Natural killer cell (primary cell): ENCODE data around the gene PCAT6. TPM values are rescaled to one million over a fixed set of nuclear protein-coding genes. Genes with fewer than 3 reads are reported as not detected.

Experiments
- ATAC-seq, 3 donors: fragments of 150-1000 bp in 2 of 3; fragments of 200-7000 bp in 1 of 3; cut with Tn5 transposase; 1 replicate in 1 of 3; 2 replicates in 2 of 3; pipeline ENCODE4 v1.10.0; 2021; ENCODE audit warnings: mild to moderate bottlenecking in 2 of 3, moderate library complexity in 2 of 3
- DNase-seq, 2 donors: peaks; one replicate each; pipeline versions ENCODE4 v3.0.0 to v3.0.0-alpha.2; 2013 to 2021; ENCODE audit warnings: mixed read lengths in 1 of 2
- H3K27ac ChIP-seq: one replicate; pipeline ENCODE4 v1.5.1; 2013; ENCODE audit warnings: mild to moderate bottlenecking, low read length
- H3K27me3 ChIP-seq: one replicate; pipeline ENCODE4 v1.6.1; 2013; ENCODE audit warnings: low read length; ENCODE audit not compliant: control insufficient read depth, insufficient read depth
- H3K36me3 ChIP-seq: one replicate; pipeline ENCODE4 v1.6.1; 2013; ENCODE audit warnings: low read length; ENCODE audit not compliant: control insufficient read depth, insufficient read depth
- H3K4me1 ChIP-seq: one replicate; pipeline ENCODE4 v1.6.1; 2013; ENCODE audit warnings: low read length; ENCODE audit not compliant: control insufficient read depth, insufficient read depth
- H3K4me3 ChIP-seq: one replicate; pipeline ENCODE4 v1.5.1; 2013; ENCODE audit warnings: low read length
- H3K9me3 ChIP-seq: one replicate; pipeline ENCODE4 v1.6.1; 2013; ENCODE audit warnings: low read length; ENCODE audit not compliant: control insufficient read depth, insufficient read depth
- H3K27ac Mint-ChIP-seq, 2 donors: one replicate each; pipeline ENCODE4 v1.8.0; 2022; ENCODE audit warnings: mild to moderate bottlenecking in 2 of 2, mixed read lengths in 2 of 2, moderate library complexity in 1 of 2
- H3K27me3 Mint-ChIP-seq, 2 donors: one replicate each; pipeline ENCODE4 v1.8.0; 2022; ENCODE audit warnings: low read depth in 2 of 2, mixed read lengths in 2 of 2
- H3K36me3 Mint-ChIP-seq: one replicate; pipeline ENCODE4 v1.8.0; 2022; ENCODE audit warnings: mixed read lengths
- H3K4me1 Mint-ChIP-seq, 2 donors: one replicate each; pipeline ENCODE4 v1.8.0; 2022; ENCODE audit warnings: mixed read lengths in 2 of 2
- H3K4me3 Mint-ChIP-seq: one replicate; pipeline ENCODE4 v1.8.0; 2022; ENCODE audit warnings: mild to moderate bottlenecking, moderate library complexity, mixed read lengths
- H3K9me3 Mint-ChIP-seq, 2 donors: one replicate each; pipeline ENCODE4 v1.8.0; 2022; ENCODE audit warnings: mixed read lengths in 2 of 2
- CTCF ChIP-seq: fragments of 200-600 bp; IDR thresholded peaks from one replicate; pipeline ENCODE4 v1.8.0; 2022; ENCODE audit warnings: antibody characterized with exemption
- WGBS: methylation state at CpG from one replicate; pipeline ENCODE4 v1.1.7; 2013; ENCODE audit warnings: missing lambda C conversion rate; ENCODE audit not compliant: insufficient coverage; 5-methylcytosine and 5-hydroxymethylcytosine counted together
- intact Hi-C: fragments of 100-400 bp; cut with micrococcal nuclease; formaldehyde crosslinking; loops from one replicate; pipeline ENCODE4 v1.14.2; 2022
- total RNA-seq, 4 donors: library from RNA; stranded (reverse); fragments of 120-200 nt in 1 of 4; gene quantifications; one replicate each; pipeline versions ENCODE4 v1.2.3 to v1.2.4, GENCODE V29; 2013 to 2022

PCAT6 gene
- total RNA-seq, 3 donors from 2014 or later (not counting 1 experiment from before 2014, with no cell fraction given), result 1.1 to 1.5 TPM; not detected in 1

DNA sequence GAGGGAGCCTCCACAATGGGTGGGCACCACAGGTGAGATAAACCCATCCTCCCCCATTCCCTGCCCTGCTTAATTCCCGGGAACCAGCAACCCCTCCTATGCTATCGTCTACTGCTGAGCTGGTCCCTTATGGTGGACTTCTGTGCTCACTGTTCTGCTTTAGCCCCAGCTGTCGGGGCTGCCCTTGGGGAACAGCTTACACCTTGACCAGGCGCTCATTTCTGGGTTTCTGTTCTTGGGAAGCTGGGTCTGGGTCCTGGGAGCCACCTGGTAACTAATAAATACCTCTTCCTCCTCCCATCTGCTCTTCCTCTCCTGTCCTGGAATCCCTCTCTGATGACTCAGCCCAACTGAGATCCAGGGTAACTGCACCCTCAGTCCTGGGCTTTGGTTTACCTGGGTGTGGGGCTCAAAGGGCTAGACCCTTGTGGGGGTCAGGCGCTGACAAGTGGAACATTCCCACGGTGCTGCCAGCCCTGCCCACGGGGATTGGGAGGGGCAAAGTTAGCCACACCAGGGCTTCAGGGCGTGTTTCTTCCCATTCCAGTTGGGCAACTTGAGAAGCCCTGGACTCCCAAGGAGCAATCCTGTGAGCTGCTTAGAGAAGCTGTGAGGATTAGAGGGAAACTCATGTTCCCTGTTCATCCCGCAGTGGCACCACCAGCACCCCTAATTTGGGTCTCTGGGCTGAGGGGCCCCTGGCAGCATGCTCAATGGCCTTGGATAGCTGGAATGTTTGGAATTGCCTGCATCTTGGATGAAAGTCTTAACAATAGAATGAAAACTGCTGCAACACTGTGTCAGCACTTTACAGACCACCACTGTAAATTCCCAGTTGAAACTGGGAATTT, 1.6 kb downstream of the PCAT6 start:
- no peak overlapping the region for H3K4me3 ChIP-seq

DNA sequence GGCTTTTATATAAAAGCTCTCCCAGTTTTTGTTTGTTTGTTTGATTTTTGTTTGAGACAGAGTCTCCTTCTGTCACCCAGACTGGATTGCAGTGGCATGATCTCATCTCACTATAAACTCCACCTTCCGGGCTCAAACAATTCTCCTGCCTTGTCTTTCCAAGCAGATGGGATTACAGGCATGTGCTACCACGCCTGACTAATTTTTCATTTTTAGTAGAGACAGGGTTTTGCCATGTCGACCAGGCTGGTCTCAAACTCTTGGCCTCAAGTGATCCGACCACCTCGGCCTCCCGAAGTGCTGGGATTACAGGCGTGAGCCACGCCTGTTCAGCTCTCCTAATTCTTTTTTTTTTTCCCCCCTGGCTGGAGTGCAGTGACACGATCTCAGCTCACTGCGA, 4.4 kb downstream of the PCAT6 start:
- DNase-seq, result no peak
- Histone ChIP-seq H3K4me1 (peaks cover 15% of the 10 kb centered on the region), H3K36me3 (no peaks in the 10 kb centered on the region), H3K27ac (no peak overlapping the region), H3K9me3 (no peaks in the 10 kb centered on the region), H3K4me3 (no peak overlapping the region), H3K27me3 (peaks cover 2% of the 10 kb centered on the region)
- H3K9me3 Mint-ChIP-seq, result no peaks in the 10 kb centered on the region
- WGBS, result 88% methylated on average over 10 of the region's 10 CpGs
- peaks cover 12 to 25% of the 10 kb centered on the region in 2 donors for H3K4me1 Mint-ChIP-seq
- no peaks in the 10 kb centered on the region for H3K36me3 Mint-ChIP-seq
- H3K27ac Mint-ChIP-seq, result no peak overlapping the region
- H3K4me3 Mint-ChIP-seq, result no peak overlapping the region
- intact Hi-C loops, result loop anchor here (10.0 kb wide), 1 partner anchor 860 kb away; the partner anchor contains the start of gene TIMM17A
- H3K27me3 Mint-ChIP-seq, result peaks cover 9 to 20% of the 10 kb centered on the region in 2 donors
- TF ChIP-seq CTCF, result no peak
- no peak for ATAC-seq

More for the DNA sequence above, 1.6 kb downstream of the PCAT6 start:
- no peaks in the 10 kb centered on the region for H3K9me3 ChIP-seq
- peak overlapping the region; percentile 65 for H3K4me3 Mint-ChIP-seq
- no peaks in the 10 kb centered on the region for H3K9me3 Mint-ChIP-seq
- no peak overlapping the region for H3K27ac ChIP-seq
- no peak for TF ChIP-seq CTCF
- H3K27me3 ChIP-seq, result no peaks in the 10 kb centered on the region
- peaks cover 0 to 4% of the 10 kb centered on the region in 2 donors for H3K27me3 Mint-ChIP-seq
- no peak for DNase-seq
- H3K36me3 Mint-ChIP-seq, result no peaks in the 10 kb centered on the region
- H3K4me1 ChIP-seq, result peaks cover 16% of the 10 kb centered on the region
- peak overlapping the region; percentile 82 to 90 for H3K27ac Mint-ChIP-seq
- no peak for ATAC-seq
- no peaks in the 10 kb centered on the region for H3K36me3 ChIP-seq
- 93% methylated on average over 9 of the region's 9 CpGs for WGBS
- peaks cover 24 to 40% of the 10 kb centered on the region in 2 donors for H3K4me1 Mint-ChIP-seq
- intact Hi-C loops, result loop anchor here (10.0 kb wide), 1 partner anchor 858 kb away; the partner anchor contains the start of gene TIMM17A

DNA sequence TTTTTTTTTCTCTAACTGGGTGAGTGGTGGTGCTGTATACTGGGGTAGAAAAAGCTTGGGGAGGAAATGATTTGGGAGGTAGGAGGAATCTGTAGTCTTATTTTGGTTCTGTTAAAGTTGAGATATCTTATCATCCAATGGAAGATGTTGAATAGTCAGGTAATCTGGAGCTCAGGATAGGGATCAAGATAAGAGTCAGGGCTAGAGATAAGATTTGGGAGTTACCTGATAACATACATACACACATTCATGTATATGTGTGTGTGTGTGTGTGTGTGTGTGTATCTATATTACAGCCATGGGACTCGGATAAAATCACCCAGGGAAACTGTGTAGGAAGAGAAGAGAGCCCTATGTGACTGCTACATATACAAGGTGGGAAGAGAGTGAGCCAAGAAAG, 8.1 kb downstream of the PCAT6 start:
- peaks cover 2% of the 10 kb centered on the region for H3K27me3 ChIP-seq
- H3K4me1 Mint-ChIP-seq, result no peaks in the 10 kb centered on the region
- H3K27me3 Mint-ChIP-seq, result peaks cover 9 to 26% of the 10 kb centered on the region in 2 donors
- no peaks in the 10 kb centered on the region for H3K36me3 Mint-ChIP-seq
- H3K27ac ChIP-seq, result no peak overlapping the region
- no peaks in the 10 kb centered on the region for H3K36me3 ChIP-seq
- WGBS, result 86% methylated on average over 1 of the region's 1 CpG
- no peak overlapping the region for H3K27ac Mint-ChIP-seq
- H3K4me3 Mint-ChIP-seq, result no peak overlapping the region
- no peak for TF ChIP-seq CTCF
- DNase-seq (no peak), ATAC-seq (no peak)
- no peak overlapping the region for H3K4me3 ChIP-seq
- no peaks in the 10 kb centered on the region for H3K9me3 ChIP-seq
- intact Hi-C loops, result loop anchor here (10.0 kb wide), 1 partner anchor 864 kb away; the partner anchor contains the start of gene TIMM17A
- H3K4me1 ChIP-seq, result no peaks in the 10 kb centered on the region
- no peaks in the 10 kb centered on the region for H3K9me3 Mint-ChIP-seq
